Activated CD4-positive, alpha-beta memory T cell treated with anti-CD3 and anti-CD28 coated beads, Interleukin-2, amount 10 ng/mL, durations not matched to agents 7 days and 5 days (primary cell): ENCODE data around the gene ITGA11. TPM values are rescaled to one million over a fixed set of nuclear protein-coding genes. Genes with fewer than 3 reads are reported as not detected.

ENCODE experiments used
- CTCF ChIA-PET: fragments of 350-600 bp; sonication (Branson Sonifier 250); formaldehyde crosslinking; loops from one replicate; lab custom pipeline; 2021; ENCODE audit warnings: antibody characterized with exemption, inconsistent platforms; lab: Charles Lee
- POLR2A ChIA-PET: fragments of 350-600 bp; sonication (Branson Sonifier 250); formaldehyde crosslinking; loops from one replicate; lab custom pipeline; 2021; ENCODE audit warnings: antibody characterized with exemption; lab: Charles Lee
- DNase-seq: peaks from one replicate; pipeline ENCODE4 v3.0.0-alpha.2; 2020
- H3K27ac Mint-ChIP-seq: one replicate; pipeline ENCODE4 v1.8.0; 2021; ENCODE audit warnings: mild to moderate bottlenecking, mixed read lengths
- H3K27me3 Mint-ChIP-seq: one replicate; pipeline ENCODE4 v1.8.0; 2021; ENCODE audit warnings: mixed read lengths
- H3K36me3 Mint-ChIP-seq: one replicate; pipeline ENCODE4 v1.8.0; 2021; ENCODE audit warnings: low read depth, mixed read lengths
- H3K4me1 Mint-ChIP-seq: one replicate; pipeline ENCODE4 v1.8.0; 2021; ENCODE audit warnings: mixed read lengths
- H3K4me3 Mint-ChIP-seq: one replicate; pipeline ENCODE4 v1.8.0; 2021; ENCODE audit warnings: mild to moderate bottlenecking, mixed read lengths
- H3K9me3 Mint-ChIP-seq: one replicate; pipeline ENCODE4 v1.8.0; 2021; ENCODE audit warnings: mixed read lengths
- total RNA-seq, 2 experiments: library from RNA; stranded (reverse); gene quantifications; one replicate each; pipeline ENCODE4 v1.2.3, GENCODE V29; 2021

The ITGA11 gene, protein sequence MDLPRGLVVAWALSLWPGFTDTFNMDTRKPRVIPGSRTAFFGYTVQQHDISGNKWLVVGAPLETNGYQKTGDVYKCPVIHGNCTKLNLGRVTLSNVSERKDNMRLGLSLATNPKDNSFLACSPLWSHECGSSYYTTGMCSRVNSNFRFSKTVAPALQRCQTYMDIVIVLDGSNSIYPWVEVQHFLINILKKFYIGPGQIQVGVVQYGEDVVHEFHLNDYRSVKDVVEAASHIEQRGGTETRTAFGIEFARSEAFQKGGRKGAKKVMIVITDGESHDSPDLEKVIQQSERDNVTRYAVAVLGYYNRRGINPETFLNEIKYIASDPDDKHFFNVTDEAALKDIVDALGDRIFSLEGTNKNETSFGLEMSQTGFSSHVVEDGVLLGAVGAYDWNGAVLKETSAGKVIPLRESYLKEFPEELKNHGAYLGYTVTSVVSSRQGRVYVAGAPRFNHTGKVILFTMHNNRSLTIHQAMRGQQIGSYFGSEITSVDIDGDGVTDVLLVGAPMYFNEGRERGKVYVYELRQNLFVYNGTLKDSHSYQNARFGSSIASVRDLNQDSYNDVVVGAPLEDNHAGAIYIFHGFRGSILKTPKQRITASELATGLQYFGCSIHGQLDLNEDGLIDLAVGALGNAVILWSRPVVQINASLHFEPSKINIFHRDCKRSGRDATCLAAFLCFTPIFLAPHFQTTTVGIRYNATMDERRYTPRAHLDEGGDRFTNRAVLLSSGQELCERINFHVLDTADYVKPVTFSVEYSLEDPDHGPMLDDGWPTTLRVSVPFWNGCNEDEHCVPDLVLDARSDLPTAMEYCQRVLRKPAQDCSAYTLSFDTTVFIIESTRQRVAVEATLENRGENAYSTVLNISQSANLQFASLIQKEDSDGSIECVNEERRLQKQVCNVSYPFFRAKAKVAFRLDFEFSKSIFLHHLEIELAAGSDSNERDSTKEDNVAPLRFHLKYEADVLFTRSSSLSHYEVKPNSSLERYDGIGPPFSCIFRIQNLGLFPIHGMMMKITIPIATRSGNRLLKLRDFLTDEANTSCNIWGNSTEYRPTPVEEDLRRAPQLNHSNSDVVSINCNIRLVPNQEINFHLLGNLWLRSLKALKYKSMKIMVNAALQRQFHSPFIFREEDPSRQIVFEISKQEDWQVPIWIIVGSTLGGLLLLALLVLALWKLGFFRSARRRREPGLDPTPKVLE
- under 1 TPM; 0.20 to 0.73 TPM for total RNA-seq

DNA sequence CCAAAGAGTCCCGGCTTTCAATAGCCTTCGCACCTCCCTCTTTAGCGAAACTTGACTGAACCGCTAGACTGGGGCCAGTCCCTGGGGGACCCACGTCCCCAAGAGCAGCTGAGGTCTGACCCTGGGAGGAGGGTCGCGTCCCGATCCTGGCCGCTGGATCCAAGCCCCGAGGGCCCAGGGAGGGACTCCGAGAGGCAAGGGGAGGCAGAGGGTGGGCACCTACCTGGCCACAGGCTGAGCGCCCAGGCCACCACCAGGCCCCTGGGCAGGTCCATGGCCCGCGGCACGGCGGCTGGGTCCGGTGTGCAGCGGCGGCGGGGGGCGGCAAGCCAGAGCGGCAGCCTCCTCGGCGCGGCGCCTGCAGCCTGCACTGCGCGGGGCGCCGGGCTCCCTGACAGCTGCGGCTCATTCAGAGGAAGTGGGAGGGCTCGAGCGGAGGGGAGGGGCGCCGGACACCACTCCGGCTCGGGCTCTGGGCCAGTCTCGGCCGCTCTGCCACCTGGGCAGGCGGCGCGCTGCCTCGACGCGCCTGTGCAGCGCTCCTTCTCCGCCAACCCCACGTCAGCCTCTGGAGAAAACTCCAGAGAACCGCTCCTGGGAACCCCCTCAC, at the start of gene ITGA11:
TSS of gene ITGA11 (minus strand) at position 372 of the 610 bp plus-strand sequence. CDS start at position 275, 97 bp downstream.
- Mint-ChIP-seq H3K27ac (no peak within 1 kb of the TSS), H3K4me1 (peaks cover 2% of the 10 kb centered on the region), H3K27me3 (peaks cover 75% of the 10 kb centered on the region), H3K4me3 (no peak within 1 kb of the TSS), H3K9me3 (no peaks in the 10 kb centered on the region), H3K36me3 (no peaks in the 10 kb centered on the region)
- no peak for DNase-seq
- CTCF ChIA-PET = no interaction called here
- POLR2A ChIA-PET = no interaction called here

DNA sequence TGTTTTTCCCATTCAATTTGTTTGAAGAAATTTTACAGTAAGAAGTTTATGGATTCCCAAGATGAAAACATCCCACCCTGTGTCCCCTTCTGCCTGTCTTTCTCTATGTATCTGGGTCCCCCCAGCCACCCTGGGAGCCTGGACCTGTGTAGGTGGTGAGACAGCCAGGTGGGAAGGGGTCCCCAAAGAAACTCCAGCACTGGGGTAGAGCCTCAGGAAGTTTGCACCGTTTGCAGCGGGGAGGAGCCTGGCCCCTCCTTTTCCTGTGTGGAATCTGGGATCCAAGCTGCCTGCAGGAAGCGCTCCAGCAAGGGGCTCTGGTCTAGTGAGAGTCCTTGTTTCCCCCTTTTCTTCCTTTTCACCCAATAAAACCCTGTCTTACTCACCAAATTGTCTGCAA, 49.4 kb upstream of the ITGA11 start:
- H3K27ac Mint-ChIP-seq = no peak overlapping the region
- ChIA-PET POLR2A (no interaction called here), CTCF (no interaction called here)
- DNase-seq = no peak
- no peaks in the 10 kb centered on the region for H3K36me3 Mint-ChIP-seq
- H3K4me3 Mint-ChIP-seq = no peak overlapping the region
- no peaks in the 10 kb centered on the region for H3K4me1 Mint-ChIP-seq
- H3K9me3 Mint-ChIP-seq = no peaks in the 10 kb centered on the region
- peaks cover 26% of the 10 kb centered on the region for H3K27me3 Mint-ChIP-seq

DNA sequence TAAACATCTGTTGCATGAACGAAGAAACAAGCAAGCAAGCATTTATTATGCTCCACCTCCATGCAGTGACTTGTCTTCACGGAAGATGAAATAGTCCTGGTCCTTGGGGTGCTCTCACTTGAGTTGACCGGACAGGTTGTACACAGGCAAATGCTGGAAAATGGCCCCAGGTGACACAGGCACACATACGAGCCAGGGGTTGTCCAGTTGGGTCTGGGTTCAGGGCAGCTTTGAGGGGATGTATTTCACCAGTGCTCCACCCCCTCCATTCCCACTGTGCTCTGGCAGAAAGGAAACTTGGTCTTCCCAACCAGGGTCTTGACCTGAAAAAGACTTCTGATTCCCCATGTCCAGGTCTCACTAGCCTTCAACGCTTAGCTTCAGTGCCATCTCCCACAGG, 48.3 kb upstream of the ITGA11 start:
- ChIA-PET CTCF (interaction anchor here (1.3 kb wide), 1 partner anchor 174 kb away, joined by 4 read pairs; no protein-coding TSS in a partner anchor), POLR2A (no interaction called here)
- H3K4me3 Mint-ChIP-seq = no peak overlapping the region

DNA sequence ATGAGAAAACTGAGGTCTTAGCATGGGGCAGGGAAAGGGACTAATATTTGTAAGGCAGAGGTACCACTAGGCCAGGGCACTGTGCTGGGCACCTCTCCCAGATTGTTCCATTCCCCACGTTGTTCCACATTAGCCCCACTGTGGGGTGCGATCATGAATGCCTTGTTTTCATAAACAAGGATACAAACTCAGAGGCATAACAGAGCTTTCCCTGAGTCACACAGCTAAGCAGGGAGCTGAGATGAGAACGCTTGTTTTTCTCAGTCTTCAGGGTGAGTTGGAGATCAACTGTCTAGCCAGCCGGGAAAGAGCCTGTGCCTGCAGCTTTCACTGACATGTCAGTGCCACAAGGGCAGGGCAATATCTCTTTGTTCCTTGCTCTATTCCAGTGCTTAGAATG, 47.9 kb upstream of the ITGA11 start:
- ChIA-PET POLR2A (no interaction called here), CTCF (interaction anchor here (1.3 kb wide), 1 partner anchor 173 kb away, joined by 4 read pairs; no protein-coding TSS in a partner anchor)
- no peaks in the 10 kb centered on the region for H3K36me3 Mint-ChIP-seq
- no peak overlapping the region for H3K27ac Mint-ChIP-seq
- no peak overlapping the region for H3K4me3 Mint-ChIP-seq
- peaks cover 24% of the 10 kb centered on the region for H3K27me3 Mint-ChIP-seq
- no peaks in the 10 kb centered on the region for H3K9me3 Mint-ChIP-seq
- no peak for DNase-seq
- no peaks in the 10 kb centered on the region for H3K4me1 Mint-ChIP-seq

More for the DNA sequence above, 48.3 kb upstream of the ITGA11 start:
- no peaks in the 10 kb centered on the region for H3K36me3 Mint-ChIP-seq
- H3K27ac Mint-ChIP-seq = no peak overlapping the region
- no peak for DNase-seq
- H3K4me1 Mint-ChIP-seq = no peaks in the 10 kb centered on the region
- H3K9me3 Mint-ChIP-seq = no peaks in the 10 kb centered on the region
- H3K27me3 Mint-ChIP-seq = peaks cover 24% of the 10 kb centered on the region

DNA sequence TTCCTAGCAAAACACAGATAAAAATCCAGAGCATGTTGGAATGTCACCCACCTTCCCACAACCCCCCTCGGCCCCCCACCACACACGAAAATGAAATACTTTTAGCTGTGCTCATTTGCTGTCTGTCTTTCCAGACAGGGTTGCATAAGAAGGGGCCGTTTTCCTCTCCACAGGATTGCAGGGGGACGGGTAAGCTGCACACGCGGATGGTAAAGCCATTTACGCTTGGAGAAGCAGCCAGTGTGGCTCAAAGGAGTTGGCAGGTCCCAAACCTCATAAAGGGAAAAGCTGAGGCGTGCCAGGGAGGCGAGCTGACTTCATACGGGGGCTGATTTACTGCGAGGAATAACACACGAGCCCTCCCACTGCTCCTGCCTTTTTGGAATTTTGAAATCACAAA, 47.4 kb upstream of the ITGA11 start:
- no peak overlapping the region for H3K27ac Mint-ChIP-seq
- no peak overlapping the region for H3K4me3 Mint-ChIP-seq
- ChIA-PET POLR2A (no interaction called here), CTCF (interaction anchor here (0.7 to 1.3 kb wide), 2 partner anchors 71 to 173 kb away, joined by 3 to 4 read pairs; no protein-coding TSS in a partner anchor)
- H3K4me1 Mint-ChIP-seq = no peaks in the 10 kb centered on the region
- no peaks in the 10 kb centered on the region for H3K9me3 Mint-ChIP-seq
- H3K27me3 Mint-ChIP-seq = peaks cover 28% of the 10 kb centered on the region
- no peak for DNase-seq
- H3K36me3 Mint-ChIP-seq = no peaks in the 10 kb centered on the region

DNA sequence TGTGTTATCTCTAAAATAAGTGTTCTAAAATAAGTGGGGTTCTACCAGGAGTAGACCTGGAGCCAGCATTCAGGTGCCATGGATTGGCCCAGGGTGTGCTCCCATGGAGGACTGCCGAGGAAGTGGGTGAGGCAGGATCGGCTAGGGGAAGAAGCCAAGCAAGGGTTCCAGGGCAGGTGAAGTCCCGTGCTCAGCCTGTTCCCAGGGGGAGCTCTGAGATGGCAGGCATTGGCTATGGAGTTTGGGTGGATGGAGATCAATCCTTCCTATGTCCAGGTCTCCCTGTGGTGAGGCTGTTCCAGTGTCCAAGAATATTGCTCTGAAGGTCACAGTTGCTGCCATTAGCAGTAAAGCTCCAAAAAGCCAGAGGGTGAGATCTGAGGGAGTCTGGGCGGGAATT, 46.9 kb upstream of the ITGA11 start:
- no peaks in the 10 kb centered on the region for H3K9me3 Mint-ChIP-seq
- no peaks in the 10 kb centered on the region for H3K36me3 Mint-ChIP-seq
- POLR2A ChIA-PET = no interaction called here
- H3K4me1 Mint-ChIP-seq = no peaks in the 10 kb centered on the region
- no peak overlapping the region for H3K4me3 Mint-ChIP-seq
- peaks cover 30% of the 10 kb centered on the region for H3K27me3 Mint-ChIP-seq
- no peak for DNase-seq
- no peak overlapping the region for H3K27ac Mint-ChIP-seq
- CTCF ChIA-PET = interaction anchor here (0.7 to 1.3 kb wide), 2 partner anchors 71 to 172 kb away, joined by 3 to 4 read pairs; no protein-coding TSS in a partner anchor

DNA sequence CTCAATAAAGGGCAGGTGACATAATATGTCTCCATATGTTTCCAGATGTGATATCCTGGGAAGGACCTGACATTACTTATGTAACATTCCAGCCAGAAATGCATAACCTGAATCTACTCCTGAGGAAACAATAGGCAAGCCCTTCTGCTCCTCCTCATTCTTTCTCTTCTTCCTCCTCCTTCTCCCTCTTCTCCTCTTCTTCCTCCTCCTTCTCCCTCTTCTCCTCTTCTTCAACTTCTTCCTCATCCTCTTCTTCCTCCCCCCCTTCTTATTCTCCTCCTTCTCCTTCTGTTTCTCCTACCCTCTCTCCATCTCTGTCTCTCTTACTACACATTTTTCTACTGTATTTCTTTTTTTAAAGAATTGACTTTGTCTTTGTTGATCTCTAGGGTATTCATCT, 43.5 kb upstream of the ITGA11 start:
- Mint-ChIP-seq H3K9me3 (no peaks in the 10 kb centered on the region), H3K27me3 (peaks cover 30% of the 10 kb centered on the region), H3K4me3 (no peak overlapping the region), H3K36me3 (no peaks in the 10 kb centered on the region), H3K27ac (no peak overlapping the region), H3K4me1 (no peaks in the 10 kb centered on the region)
- DNase-seq = no peak
- ChIA-PET POLR2A (no interaction called here), CTCF (no interaction called here)

DNA sequence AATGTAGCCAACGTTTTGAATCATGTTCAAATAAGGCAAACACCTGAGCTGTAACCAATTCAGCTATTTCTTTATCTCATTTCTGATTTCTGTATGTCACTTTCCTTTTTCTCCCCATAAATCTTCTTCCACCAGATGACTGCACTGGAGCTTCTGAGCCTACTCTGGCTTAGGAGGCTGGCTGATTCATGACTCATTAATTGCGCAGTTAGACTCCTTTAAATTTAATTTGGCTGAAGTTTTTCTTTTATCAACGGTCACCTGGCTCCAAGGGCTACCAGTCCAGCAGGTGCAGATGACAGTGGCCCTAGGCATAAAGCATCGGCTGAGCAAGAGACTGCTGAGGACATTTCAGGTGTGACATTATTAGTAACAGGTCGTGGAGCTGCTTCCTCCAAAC, 39.6 kb upstream of the ITGA11 start:
- H3K9me3 Mint-ChIP-seq = no peaks in the 10 kb centered on the region
- ChIA-PET CTCF (no interaction called here), POLR2A (no interaction called here)
- H3K27ac Mint-ChIP-seq = no peak overlapping the region
- DNase-seq = no peak
- no peaks in the 10 kb centered on the region for H3K36me3 Mint-ChIP-seq
- no peak overlapping the region for H3K4me3 Mint-ChIP-seq
- H3K4me1 Mint-ChIP-seq = no peaks in the 10 kb centered on the region
- H3K27me3 Mint-ChIP-seq = peaks cover 29% of the 10 kb centered on the region

DNA sequence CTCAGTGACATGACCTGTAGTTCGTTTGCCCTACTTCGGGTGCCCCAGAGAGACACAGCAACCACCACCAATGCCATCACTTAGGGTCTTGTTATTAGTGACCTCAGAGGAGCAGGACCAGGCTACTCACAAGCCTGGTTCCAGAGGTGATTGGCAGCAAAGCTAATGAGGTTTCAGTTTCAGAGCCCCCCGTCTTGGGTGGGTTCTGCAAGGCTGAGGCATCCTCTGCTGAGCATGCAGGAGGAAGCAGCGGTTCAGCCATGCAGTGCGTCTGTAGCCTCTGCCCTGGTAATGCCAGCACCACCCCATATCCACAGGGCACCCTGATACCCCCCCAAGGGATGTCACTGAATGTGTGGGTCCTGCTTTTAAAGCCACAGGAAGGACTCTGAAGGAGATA, 39.0 kb upstream of the ITGA11 start:
- Mint-ChIP-seq H3K36me3 (no peaks in the 10 kb centered on the region), H3K4me1 (no peaks in the 10 kb centered on the region), H3K27me3 (peaks cover 29% of the 10 kb centered on the region), H3K9me3 (no peaks in the 10 kb centered on the region), H3K27ac (no peak overlapping the region), H3K4me3 (no peak overlapping the region)
- no peak for DNase-seq
- ChIA-PET POLR2A (no interaction called here), CTCF (no interaction called here)

DNA sequence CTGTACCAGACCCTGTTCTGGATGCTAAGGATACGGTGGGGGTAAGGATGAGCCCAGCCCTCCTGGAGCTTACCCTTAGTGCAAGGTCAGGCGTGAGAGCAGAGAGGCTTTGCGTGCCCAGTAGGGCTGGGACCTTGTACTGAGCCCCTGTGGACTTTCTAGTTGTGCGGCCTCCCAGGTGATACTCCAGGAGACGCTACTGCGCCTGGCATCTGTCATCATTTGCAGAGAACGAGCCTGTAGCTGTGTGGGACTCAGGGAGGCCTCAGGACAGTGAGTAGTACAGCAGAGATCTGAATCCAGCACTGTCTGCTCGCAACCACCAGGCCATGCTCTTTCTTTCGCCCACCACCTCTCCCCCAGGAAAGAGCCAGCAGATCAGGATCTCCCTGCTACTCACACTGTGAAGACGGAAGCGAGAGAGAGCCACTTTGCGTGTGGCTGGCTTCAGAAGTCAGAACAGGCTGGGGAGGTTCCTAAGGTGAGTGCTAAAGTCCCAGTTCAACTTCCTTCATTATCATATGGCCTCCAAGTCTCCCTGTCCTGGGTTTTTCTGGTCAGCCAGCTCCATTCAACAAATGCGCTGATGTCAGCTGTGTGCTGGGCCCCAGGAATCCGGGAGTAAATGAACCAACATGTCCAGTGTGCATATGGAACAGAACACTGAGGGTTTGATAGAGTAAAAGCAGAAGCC, 38.2 kb upstream of the ITGA11 start:
- peaks cover 29% of the 10 kb centered on the region for H3K27me3 Mint-ChIP-seq
- peaks cover 3% of the 10 kb centered on the region for H3K4me1 Mint-ChIP-seq
- ChIA-PET CTCF (no interaction called here), POLR2A (no interaction called here)
- H3K9me3 Mint-ChIP-seq = no peaks in the 10 kb centered on the region
- H3K27ac Mint-ChIP-seq = no peak overlapping the region
- H3K36me3 Mint-ChIP-seq = no peaks in the 10 kb centered on the region
- no peak overlapping the region for H3K4me3 Mint-ChIP-seq
- no peak for DNase-seq

DNA sequence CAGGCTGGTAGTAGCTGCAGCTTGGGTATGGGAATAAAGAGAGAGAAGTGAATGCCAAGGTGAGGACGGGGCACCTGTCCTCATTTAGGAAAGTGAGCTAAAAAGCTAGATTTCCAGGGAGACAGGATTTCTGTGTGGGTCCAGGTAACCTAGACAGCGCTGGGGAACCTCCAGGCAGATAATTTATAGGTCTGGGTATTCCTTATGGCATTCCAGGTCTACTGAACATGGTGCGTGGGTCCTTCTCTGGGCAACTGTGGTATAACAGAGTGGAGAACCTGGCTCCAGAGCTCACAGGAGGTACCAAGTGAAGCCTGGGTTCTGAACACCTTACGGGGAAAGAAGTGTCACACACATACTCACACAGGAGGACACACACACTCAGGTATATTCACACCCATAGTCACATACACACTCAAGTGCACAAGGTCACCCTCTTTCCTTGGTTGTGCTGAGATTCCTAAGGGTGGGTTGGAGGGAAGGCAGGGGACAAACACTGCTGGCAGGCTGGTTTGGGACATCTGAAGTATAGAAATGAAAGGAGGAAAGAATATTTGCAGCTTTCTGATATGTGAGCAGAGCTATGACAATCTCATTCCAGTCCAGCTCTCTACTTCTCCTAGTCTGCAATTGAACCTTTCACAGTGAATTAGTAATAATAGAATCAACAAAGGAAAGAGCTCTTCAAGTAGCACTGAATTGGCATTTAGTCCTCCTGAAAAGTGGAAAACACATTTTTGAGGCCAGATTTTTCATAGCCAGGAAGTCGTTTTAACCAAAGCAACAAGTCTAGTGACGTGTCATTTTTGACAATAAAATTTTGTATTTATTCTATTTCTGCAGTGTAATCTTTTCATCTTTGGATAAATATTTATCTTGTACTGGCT, 37.4 kb upstream of the ITGA11 start:
- no peaks in the 10 kb centered on the region for H3K36me3 Mint-ChIP-seq
- H3K4me1 Mint-ChIP-seq = peaks cover 3% of the 10 kb centered on the region
- H3K4me3 Mint-ChIP-seq = no peak overlapping the region
- no peaks in the 10 kb centered on the region for H3K9me3 Mint-ChIP-seq
- ChIA-PET POLR2A (no interaction called here), CTCF (interaction anchor here (0.6 kb wide), 1 partner anchor 163 kb away, joined by 3 read pairs; no protein-coding TSS in a partner anchor)
- no peak overlapping the region for H3K27ac Mint-ChIP-seq
- peaks cover 24% of the 10 kb centered on the region for H3K27me3 Mint-ChIP-seq
- no peak for DNase-seq
